H9 (cell line): ENCODE measurements around the gene ELAPOR1. TPM values are rescaled to one million over a fixed set of nuclear protein-coding genes. Genes with fewer than 3 reads are reported as not detected.

Source experiments
- DNase-seq: peaks from one replicate; pipeline ENCODE4 v3.0.0-alpha.2; 2017
- H2AFZ ChIP-seq: one replicate; pipeline ENCODE4 v1.6.1; 2013; ENCODE audit warnings: mild to moderate bottlenecking, low read length, control low read depth, moderate library complexity
- H2AK5ac ChIP-seq: 2 replicates; pipeline ENCODE4 v1.6.1; 2013; ENCODE audit warnings: low read length, control low read depth, mixed read lengths; ENCODE audit not compliant: insufficient read length
- H2BK120ac ChIP-seq: one replicate; pipeline ENCODE4 v1.6.1; 2013; ENCODE audit warnings: low read depth, mild to moderate bottlenecking, low read length, control low read depth, inconsistent platforms; ENCODE audit not compliant: poor library complexity, severe bottlenecking
- H2BK12ac ChIP-seq: 2 replicates; pipeline ENCODE4 v1.6.1; 2013; ENCODE audit warnings: low read length, control low read depth, mixed read lengths, low read depth; ENCODE audit not compliant: insufficient read length
- H2BK15ac ChIP-seq: 2 replicates; pipeline ENCODE4 v1.6.1; 2013; ENCODE audit warnings: low read depth, low read length, control low read depth
- H2BK20ac ChIP-seq: one replicate; pipeline ENCODE4 v1.6.1; 2013; ENCODE audit warnings: low read depth, mild to moderate bottlenecking, low read length, control low read depth, inconsistent platforms; ENCODE audit not compliant: poor library complexity, severe bottlenecking
- H2BK5ac ChIP-seq: 2 replicates; pipeline ENCODE4 v1.6.1; 2013; ENCODE audit warnings: low read length, control low read depth, mixed read lengths; ENCODE audit not compliant: insufficient read length
- H3K14ac ChIP-seq: 2 replicates; pipeline ENCODE4 v1.6.1; 2013; ENCODE audit warnings: low read length, control low read depth; ENCODE audit not compliant: insufficient read depth
- H3K18ac ChIP-seq: 2 replicates; pipeline ENCODE4 v1.6.1; 2013; ENCODE audit warnings: low read depth, mild to moderate bottlenecking, mixed read lengths, low read length, control low read depth; ENCODE audit not compliant: insufficient read length
- H3K23ac ChIP-seq: 2 replicates; pipeline ENCODE4 v1.6.1; 2013; ENCODE audit warnings: low read length, control low read depth, mixed read lengths, low read depth; ENCODE audit not compliant: insufficient read length
- H3K23me2 ChIP-seq: 2 replicates; pipeline ENCODE4 v1.6.1; 2013; ENCODE audit warnings: low read depth, mild to moderate bottlenecking, mixed read lengths, low read length, control low read depth; ENCODE audit not compliant: insufficient read length, poor library complexity, severe bottlenecking
- H3K27ac ChIP-seq: 2 replicates; pipeline ENCODE4 v1.5.1; 2013; ENCODE audit warnings: low read length, control low read depth, mixed read lengths, low read depth; ENCODE audit not compliant: insufficient read length
- H3K27me3 ChIP-seq: 2 replicates; pipeline ENCODE4 v1.6.1; 2013; ENCODE audit warnings: low read length, control low read depth, inconsistent platforms; ENCODE audit not compliant: insufficient read depth
- H3K4ac ChIP-seq: 2 replicates; pipeline ENCODE4 v1.6.1; 2013; ENCODE audit warnings: low read depth, mild to moderate bottlenecking, control low read depth, inconsistent platforms, low read length, moderate library complexity
- H3K4me1 ChIP-seq: 2 replicates; pipeline ENCODE4 v1.6.1; 2013; ENCODE audit warnings: low read length, control low read depth, inconsistent platforms; ENCODE audit not compliant: insufficient read depth
- H3K4me2 ChIP-seq: 2 replicates; pipeline ENCODE4 v1.6.1; 2013; ENCODE audit warnings: low read length, control low read depth, mixed read lengths; ENCODE audit not compliant: insufficient read length, insufficient read depth
- H3K56ac ChIP-seq: 2 replicates; pipeline ENCODE4 v1.6.1; 2013; ENCODE audit warnings: low read depth, mild to moderate bottlenecking, mixed read lengths, low read length, control low read depth; ENCODE audit not compliant: insufficient read length
- H3K79me1 ChIP-seq: 2 replicates; pipeline ENCODE4 v1.6.1; 2013; ENCODE audit warnings: low read depth, mild to moderate bottlenecking, moderate library complexity, low read length, control low read depth, inconsistent platforms; ENCODE audit not compliant: insufficient read depth, poor library complexity, severe bottlenecking
- H3K79me2 ChIP-seq: 2 replicates; pipeline ENCODE4 v1.6.1; 2013; ENCODE audit warnings: low read length, control low read depth, inconsistent platforms; ENCODE audit not compliant: insufficient read depth
- H3K9ac ChIP-seq: 2 replicates; pipeline ENCODE4 v1.6.1; 2013; ENCODE audit warnings: low read length, control low read depth, mixed read lengths; ENCODE audit not compliant: insufficient read length; ENCODE audit errors: extremely low read depth
- H3K9me3 ChIP-seq: one replicate; pipeline ENCODE4 v1.6.1; 2013; ENCODE audit warnings: low read depth, low read length, inconsistent platforms; ENCODE audit not compliant: control insufficient read depth
- H3T11ph ChIP-seq: one replicate; pipeline ENCODE4 v1.6.1; 2013; ENCODE audit warnings: mild to moderate bottlenecking, low read length, control low read depth, inconsistent platforms
- H4K20me1 ChIP-seq: one replicate; pipeline ENCODE4 v1.6.1; 2013; ENCODE audit not compliant: control insufficient read depth, insufficient read length, insufficient read depth
- H4K5ac ChIP-seq: 2 replicates; pipeline ENCODE4 v1.6.1; 2013; ENCODE audit warnings: low read depth, mild to moderate bottlenecking, mixed read lengths, low read length, control low read depth; ENCODE audit not compliant: insufficient read length
- H4K8ac ChIP-seq: replicated peaks from 2 replicates; pipeline ENCODE4 v1.6.1; 2013; ENCODE audit warnings: low read length, control low read depth, mixed read lengths, low read depth; ENCODE audit not compliant: insufficient read length
- H4K91ac ChIP-seq: 2 replicates; pipeline ENCODE4 v1.6.1; 2013; ENCODE audit warnings: low read depth, mild to moderate bottlenecking, moderate library complexity, mixed read lengths, low read length, control low read depth; ENCODE audit not compliant: insufficient read length
- H3K27ac Mint-ChIP-seq, 3 experiments: 2 replicates in 2 of 3; 3 replicates in 1 of 3; pipeline ENCODE4 v1.8.0; 2020 to 2021; ENCODE audit warnings: mixed read lengths in 3 of 3, mild to moderate bottlenecking in 1 of 3, moderate library complexity in 1 of 3
- H3K27me3 Mint-ChIP-seq: 2 replicates; pipeline ENCODE4 v1.8.0; 2021; ENCODE audit warnings: low read depth, mild to moderate bottlenecking, moderate library complexity, mixed read lengths
- H3K36me3 Mint-ChIP-seq, 3 experiments: 2 replicates in 2 of 3; 3 replicates in 1 of 3; pipeline ENCODE4 v1.8.0; 2020 to 2021; ENCODE audit warnings: low read depth in 3 of 3, mixed read lengths in 3 of 3; ENCODE audit not compliant: insufficient read depth in 1 of 3
- H3K4me1 Mint-ChIP-seq, 2 experiments: 2 replicates each; pipeline ENCODE4 v1.8.0; 2020; ENCODE audit warnings: mixed read lengths in 2 of 2
- H3K4me3 Mint-ChIP-seq, 2 experiments: 2 replicates in 1 of 2; 3 replicates in 1 of 2; pipeline ENCODE4 v1.8.0; 2020 to 2021; ENCODE audit warnings: mild to moderate bottlenecking in 2 of 2, mixed read lengths in 2 of 2, moderate library complexity in 1 of 2
- H3K9me3 Mint-ChIP-seq, 2 experiments: 2 replicates in 1 of 2; 3 replicates in 1 of 2; pipeline ENCODE4 v1.8.0; 2020; ENCODE audit warnings: mild to moderate bottlenecking in 2 of 2, mixed read lengths in 2 of 2, moderate library complexity in 1 of 2
- WGBS: extraction: QIAGEN DNeasy Blood & Tissue Kit; methylation state at CpG from one replicate; pipeline ENCODE4 v1.1.7; 2013; ENCODE audit warnings: missing lambda C conversion rate, low lambda C conversion rate, mixed read lengths; ENCODE audit not compliant: insufficient read length; ENCODE audit errors: extremely low coverage; 5-methylcytosine and 5-hydroxymethylcytosine counted together
- total RNA-seq: library from RNA; stranded (reverse); gene quantifications from 2 replicates; pipeline ENCODE4 v1.2.1, GENCODE V29; 2021
- TF ChIP-seq, protein P1 (sequence below): fragments of 200-600 bp; sonication (generic); conservative IDR thresholded peaks from 3 replicates; pipeline ENCODE4 v1.8.0; 2021; ENCODE audit warnings: antibody characterized with exemption, mild to moderate bottlenecking

The ELAPOR1 gene
- total RNA-seq, 1 experiment from 2014 or later = 0.55 TPM

DNA sequence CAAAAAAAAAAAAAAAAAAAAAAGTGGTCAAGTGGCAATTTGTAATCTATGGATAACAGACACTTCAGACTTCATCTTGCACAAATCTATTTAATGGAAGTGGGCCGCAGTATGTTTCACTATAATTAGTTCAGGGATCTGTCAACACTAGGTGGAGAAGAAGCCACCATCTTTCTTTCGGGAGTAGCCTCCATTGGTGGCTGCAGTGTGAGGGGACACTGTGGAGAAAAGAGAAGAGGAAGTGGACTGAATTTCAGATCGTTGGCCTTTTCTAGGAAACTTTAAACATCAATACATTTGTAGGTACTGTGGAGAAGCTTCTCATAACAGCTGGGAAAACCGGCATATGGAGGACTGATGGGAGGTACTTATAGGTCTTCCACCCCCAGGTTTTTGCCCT, 8.0 kb upstream of the ELAPOR1 start:
- Histone ChIP-seq H2BK15ac (no peak overlapping the region), H2AFZ (no peak overlapping the region), H2BK120ac (no peak overlapping the region), H3K4me2 (no peak overlapping the region), H3K56ac (no peak overlapping the region), H3K79me2 (no peaks in the 10 kb centered on the region; the same call in 1 of the 2 replicates), H2BK12ac (no peak overlapping the region), H3K14ac (no peak overlapping the region), H3K79me1 (peaks cover 2% of the 10 kb centered on the region), H3K18ac (no peak overlapping the region), H2BK20ac (no peak overlapping the region), H3K27ac (no peak overlapping the region), H3T11ph (no peak overlapping the region), H3K4me1 (no peaks in the 10 kb centered on the region), H3K27me3 (no peaks in the 10 kb centered on the region), H3K23ac (no peak overlapping the region), H2BK5ac (no peak overlapping the region), H3K9me3 (no peaks in the 10 kb centered on the region), H4K20me1 (no peaks in the 10 kb centered on the region), H4K91ac (no peak overlapping the region), H4K5ac (no peak overlapping the region), H3K4ac (no peak overlapping the region), H2AK5ac (no peak overlapping the region), H3K9ac (no peak overlapping the region), H3K23me2 (peaks cover 2% of the 10 kb centered on the region), H4K8ac (no peak overlapping the region)
- no peaks in the 10 kb centered on the region; a peak in 1 of 5 replicates for H3K9me3 Mint-ChIP-seq
- no CpG with 5 or more reads among the region's 4 CpGs for WGBS
- no peak overlapping the region for H3K27ac Mint-ChIP-seq
- no peak for DNase-seq
- TF ChIP-seq, protein P1, sequence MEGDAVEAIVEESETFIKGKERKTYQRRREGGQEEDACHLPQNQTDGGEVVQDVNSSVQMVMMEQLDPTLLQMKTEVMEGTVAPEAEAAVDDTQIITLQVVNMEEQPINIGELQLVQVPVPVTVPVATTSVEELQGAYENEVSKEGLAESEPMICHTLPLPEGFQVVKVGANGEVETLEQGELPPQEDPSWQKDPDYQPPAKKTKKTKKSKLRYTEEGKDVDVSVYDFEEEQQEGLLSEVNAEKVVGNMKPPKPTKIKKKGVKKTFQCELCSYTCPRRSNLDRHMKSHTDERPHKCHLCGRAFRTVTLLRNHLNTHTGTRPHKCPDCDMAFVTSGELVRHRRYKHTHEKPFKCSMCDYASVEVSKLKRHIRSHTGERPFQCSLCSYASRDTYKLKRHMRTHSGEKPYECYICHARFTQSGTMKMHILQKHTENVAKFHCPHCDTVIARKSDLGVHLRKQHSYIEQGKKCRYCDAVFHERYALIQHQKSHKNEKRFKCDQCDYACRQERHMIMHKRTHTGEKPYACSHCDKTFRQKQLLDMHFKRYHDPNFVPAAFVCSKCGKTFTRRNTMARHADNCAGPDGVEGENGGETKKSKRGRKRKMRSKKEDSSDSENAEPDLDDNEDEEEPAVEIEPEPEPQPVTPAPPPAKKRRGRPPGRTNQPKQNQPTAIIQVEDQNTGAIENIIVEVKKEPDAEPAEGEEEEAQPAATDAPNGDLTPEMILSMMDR = no peak
- peaks cover 3 to 19% (median 6%) of the 10 kb centered on the region in 3 experiments for H3K36me3 Mint-ChIP-seq
- no peak overlapping the region; a peak in 1 of 5 replicates for H3K4me3 Mint-ChIP-seq
- 0 out of 4 replicates have a peak, but pooled peaks cover 0 to 5% of the 10 kb centered on the region in 2 experiments for H3K4me1 Mint-ChIP-seq
- H3K27me3 Mint-ChIP-seq = peaks cover 24% of the 10 kb centered on the region
